ENCODE results near the gene MIER1.
"Not testable (repeated sequence)": the region's sequence is repeated elsewhere in the genome, so short reads cannot be mapped to it uniquely, and the experiment has no call there.

MIER1 gene

DNA sequence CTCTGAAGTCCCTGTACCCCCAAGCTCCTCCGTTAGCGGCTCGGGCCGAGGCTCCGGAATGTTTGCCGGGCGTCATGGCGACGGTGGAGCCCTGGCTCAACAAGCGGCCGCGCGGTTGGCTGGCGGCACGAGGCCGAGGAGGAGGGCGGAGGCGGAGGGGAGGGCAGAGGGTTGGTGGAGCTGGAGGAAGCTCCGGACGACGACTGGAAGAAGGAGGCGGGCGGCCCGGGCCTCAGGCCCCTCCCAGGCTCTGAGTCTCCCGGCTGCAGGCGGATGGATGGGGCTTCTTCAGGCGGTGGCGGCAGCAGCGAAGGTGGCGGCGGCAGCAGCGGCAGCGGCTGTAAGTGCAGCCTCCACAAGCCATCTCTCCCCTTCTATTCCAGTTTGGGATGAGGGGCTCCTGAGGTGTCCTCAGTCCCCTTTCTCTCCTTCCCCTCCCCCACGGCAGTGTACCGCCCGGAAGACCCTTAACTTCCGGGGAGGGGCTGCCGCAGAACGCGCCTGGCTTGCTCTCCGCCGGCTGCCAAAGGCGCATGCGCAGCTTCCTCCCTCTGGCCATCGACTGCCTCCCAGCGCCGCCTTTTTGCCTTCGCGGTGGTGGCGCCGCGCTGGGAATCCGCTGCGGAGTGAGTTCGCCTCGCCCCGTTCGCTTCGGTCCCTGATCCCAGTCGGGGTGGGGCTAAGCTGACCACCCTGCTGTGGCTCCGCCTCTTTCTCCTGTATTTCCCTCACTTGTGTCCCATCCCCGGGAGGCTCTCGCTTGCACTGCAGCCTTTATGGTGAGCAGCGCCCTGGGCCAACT is at the start of gene MIER1, which contains the start of gene DNAI4:
Gene MIER1 (plus strand): TSS at position 235 of the 802 bp plus-strand sequence. CDS start 39 bp downstream, at position 274.
Gene DNAI4 (minus strand): TSS at position 101 of the 802 bp plus-strand sequence. CDS start 25 bp downstream, at position 76.
- DNase-seq: peak; percentile 97

GRCh38 chr1:66876664-66877063 is 48.1 kb upstream of the MIER1 start:
- DNase-seq: no peak

GRCh38 chr1:66889030-66889429 is 35.8 kb upstream of the MIER1 start:
- no peak for DNase-seq

- DNase-seq: no peak
These were observed 34.2 kb upstream of the MIER1 start for GRCh38 chr1:66890621-66891020.

- no peak for DNase-seq
These were observed 31.1 kb upstream of the MIER1 start for GRCh38 chr1:66893712-66894111.

DNA sequence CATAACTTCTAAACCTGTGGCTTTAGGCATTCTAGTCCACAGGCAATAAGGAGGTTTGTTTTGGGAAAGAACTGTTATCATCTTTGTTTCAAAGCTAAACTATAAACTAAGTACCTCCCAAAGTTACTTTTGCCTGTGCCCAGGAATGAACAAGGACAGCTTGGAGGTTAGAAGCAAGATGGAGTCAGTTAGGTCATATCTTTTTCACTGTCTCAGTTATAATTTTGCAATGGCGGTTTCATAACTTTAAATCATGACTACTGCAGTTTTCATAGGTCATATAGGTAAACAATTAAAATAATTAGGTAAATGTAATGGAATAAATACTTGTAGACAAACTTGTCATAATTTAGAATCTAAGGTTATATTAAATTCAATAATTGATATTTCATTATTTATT is 9.6 kb upstream of the MIER1 start:
- not testable (repeated sequence) for DNase-seq

GRCh38 chr1:66916320-66916719 is 8.5 kb upstream of the MIER1 start:
- no peak for DNase-seq

GRCh38 chr1:66917476-66917875 is 7.3 kb upstream of the MIER1 start:
- DNase-seq: no peak

- no peak for DNase-seq
These were observed 5.7 kb upstream of the MIER1 start for GRCh38 chr1:66919063-66919462.

DNA sequence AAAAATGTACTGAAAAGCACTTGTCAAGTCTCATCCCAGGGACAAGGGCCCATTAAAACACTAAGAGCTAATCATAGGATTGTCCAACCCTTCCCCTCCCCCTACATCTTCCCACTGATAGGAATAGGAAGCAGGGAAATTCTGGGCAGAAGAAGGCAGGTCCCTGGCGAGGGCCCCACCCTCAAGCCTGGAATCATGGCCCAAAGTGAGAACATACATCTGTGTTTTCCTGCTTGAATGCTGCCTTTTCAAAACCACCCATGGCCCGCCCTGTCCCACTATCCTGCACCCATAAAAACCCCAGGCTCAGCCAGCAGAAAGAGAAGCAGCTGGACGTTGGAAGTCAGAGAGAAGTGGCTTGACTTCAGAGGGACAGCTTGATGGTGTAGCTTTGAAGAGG is 5.0 kb upstream of the MIER1 start:
- no peak for DNase-seq

DNA sequence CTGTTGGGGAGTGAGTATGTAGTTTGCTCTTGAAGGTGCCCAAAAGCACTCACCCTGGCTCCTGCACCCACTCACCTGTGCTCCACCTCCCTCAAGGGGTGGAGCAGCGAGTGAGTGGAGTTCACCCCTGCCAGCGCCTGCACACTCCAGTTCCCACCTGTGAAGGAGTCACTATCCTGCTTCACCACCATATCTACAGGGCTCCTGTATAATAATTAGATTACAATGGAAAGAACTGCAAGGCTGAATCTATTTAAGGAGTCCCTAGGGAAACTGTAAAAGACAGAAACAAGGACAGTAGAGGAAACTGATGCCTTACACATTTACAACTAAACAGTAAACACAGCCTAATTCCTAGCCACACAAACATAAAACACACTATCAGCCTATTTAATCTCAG is 4.2 kb upstream of the MIER1 start:
- no peak for DNase-seq

- no peak for DNase-seq
These were observed 744 bp downstream of the MIER1 start for GRCh38 chr1:66925558-66925910.

- DNase-seq: no peak
These were observed 1.2 kb downstream of the MIER1 start for GRCh38 chr1:66925944-66926343.

DNA sequence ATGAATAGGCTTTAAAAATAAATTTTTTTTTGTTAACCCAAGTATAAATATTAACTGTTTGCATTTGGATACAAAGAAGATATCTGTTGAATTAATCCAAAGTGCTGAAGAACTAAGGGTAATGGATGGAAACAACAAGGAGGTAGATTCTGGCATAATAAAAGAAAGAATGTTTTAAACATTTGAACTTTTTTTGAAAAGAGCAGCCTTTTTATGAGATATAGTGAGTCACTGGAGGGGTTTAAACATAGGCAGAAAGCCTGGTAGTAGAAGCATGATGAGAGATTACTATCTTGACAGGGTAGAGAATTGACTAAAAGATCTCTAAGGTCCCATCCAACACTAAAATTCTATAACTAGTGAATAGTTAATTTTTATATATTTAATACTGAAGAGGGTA is 2.7 kb downstream of the MIER1 start:
- no peak for DNase-seq

- DNase-seq: no peak
These were observed 4.4 kb downstream of the MIER1 start for GRCh38 chr1:66929146-66929688.

DNA sequence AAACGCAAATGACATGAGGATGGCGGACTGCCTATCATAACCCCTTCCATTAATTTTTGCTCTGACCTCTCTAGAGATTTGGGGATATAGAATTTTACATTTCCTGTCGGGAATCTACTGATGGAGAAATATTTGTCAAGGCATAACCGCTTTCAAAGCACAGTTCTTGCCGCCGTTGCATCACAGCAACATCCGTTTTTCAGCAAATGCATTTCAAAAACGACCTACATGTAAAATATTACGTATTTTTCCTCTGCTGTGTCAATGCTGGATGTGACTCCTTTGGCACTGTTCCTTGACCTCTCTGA is 4.9 kb downstream of the MIER1 start:
- no peak for DNase-seq

GRCh38 chr1:66929999-66930822 is 5.4 kb downstream of the MIER1 start:
- peak; percentile 91 for DNase-seq

- no peak for DNase-seq
These were observed 6.0 kb downstream of the MIER1 start for GRCh38 chr1:66930823-66931174.

GRCh38 chr1:66931590-66931989 is 6.8 kb downstream of the MIER1 start:
- no peak for DNase-seq

- no peak for DNase-seq
These were observed 7.5 kb downstream of the MIER1 start for GRCh38 chr1:66932291-66932690.

DNA sequence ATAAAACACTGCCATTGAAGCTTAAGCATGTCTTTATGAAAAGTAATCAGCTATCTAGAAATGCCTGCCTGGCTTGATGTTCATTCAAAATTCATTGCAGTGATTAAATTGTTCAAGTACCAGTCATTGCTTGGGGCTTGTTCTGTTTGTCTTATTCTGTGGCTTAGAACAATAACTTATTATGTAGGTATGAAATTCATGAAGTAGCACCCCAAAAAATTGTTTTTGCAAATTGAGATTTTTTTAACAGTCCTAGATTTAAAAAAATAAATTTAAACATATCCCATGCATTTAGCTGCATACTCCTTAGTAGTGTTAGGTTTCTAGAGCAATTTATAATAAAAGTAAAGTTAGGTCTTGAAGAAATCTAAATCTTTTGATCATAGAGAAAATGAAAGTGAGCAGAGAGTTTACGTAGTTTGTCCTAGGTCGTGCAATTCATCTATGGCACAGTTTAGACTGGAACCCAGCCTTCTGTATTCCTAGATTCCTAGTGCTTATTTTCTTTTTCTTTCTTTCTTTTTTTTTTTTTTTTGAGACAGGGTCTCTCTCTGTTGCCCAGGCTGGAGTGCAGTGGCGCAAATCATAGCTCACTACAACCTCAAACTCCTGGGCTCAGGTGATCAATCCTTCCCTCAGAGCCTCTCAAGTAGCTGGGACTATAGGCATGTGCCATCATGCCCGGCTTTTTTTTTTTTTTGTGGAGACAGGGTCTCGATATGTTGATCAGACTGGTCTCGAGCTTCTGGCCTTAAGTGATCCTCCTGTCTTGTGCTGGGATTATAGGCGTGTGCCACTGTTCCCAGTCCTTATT is 9.3 kb downstream of the MIER1 start:
- DNase-seq: no peak

GRCh38 chr1:66937529-66938234 is 12.9 kb downstream of the MIER1 start:
- no peak for DNase-seq

DNA sequence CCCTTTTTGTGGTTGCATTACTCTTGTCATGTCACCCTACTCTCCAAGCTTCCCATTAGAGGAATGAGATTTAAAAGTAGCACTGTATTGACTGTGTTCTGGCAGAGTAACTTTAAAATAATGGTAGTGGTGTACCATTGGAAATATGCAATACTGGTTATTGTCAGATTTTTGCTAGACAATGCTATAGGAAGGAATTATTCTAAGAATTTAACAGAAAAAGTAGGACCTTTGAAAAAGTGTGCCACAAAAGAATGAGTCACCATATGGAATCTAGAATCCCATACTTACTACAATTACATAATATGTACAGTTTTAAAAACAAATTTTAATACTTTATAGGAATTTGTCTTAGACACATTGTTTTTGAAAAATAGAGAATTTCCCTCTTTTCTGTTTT is 13.8 kb downstream of the MIER1 start:
- no peak for DNase-seq

Data from NCI-H146 (cell line).